ENCODE measurements around the gene TAF9. TPM values are rescaled to one million over a fixed set of nuclear protein-coding genes. Genes with fewer than 3 reads are reported as not detected.
"Not testable (repeated sequence)": the region's sequence is repeated elsewhere in the genome, so short reads cannot be mapped to it uniquely, and the experiment has no call there.

TAF9 gene
- total and polyA plus RNA-seq, 9 donors: 19.7 to 48.2 (median 39.9) TPM

DNA sequence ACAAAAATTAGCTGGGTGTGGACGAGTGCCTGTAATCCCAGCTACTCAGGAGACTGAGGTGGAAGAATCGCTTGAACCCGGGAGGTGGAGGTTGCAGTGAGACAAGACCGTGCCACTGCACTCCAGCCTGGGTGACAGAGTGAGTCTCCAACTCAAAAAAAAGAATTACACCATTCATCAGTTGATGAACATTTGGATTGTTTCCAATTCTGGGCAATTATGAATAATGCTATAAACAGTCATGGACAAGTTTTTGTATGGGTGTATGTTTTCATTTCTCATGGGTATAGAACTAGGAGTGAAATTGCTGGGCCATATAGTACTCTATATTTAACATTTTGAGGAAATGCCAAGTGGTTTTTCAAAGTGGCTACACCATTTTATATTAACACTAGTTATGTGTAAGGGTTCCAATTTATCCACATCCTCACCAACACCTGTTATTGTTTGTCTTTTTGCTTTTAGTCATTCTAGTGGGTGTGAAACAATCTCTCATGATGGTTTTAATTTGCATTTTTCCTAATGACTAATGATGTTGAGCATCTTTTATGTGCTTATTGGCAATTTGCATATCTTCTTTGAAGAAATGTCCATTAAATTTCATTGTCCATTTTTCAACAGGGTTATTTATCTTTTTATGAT, 27.7 kb downstream of the TAF9 start:
- no peaks in the 10 kb centered on the region for H3K9me3 ChIP-seq
- intact Hi-C loops (cut with DNase I): no loop called here
- H3K36me3 ChIP-seq: no peaks in the 10 kb centered on the region
- WGBS, 3 donors: 89 to 96% (median 93%) methylated on average over 4 of the region's 4 CpGs
- H3K4me1 ChIP-seq (ENCODE audit: insufficient read depth): no peaks in the 10 kb centered on the region
- H3K4me3 ChIP-seq: no peak overlapping the region
- TF ChIP-seq POLR2A (IDR thresholded peaks at IDR 0.05): no peak
- TF ChIP-seq EP300 (IDR thresholded peaks at IDR 0.05): no peak
- TF ChIP-seq, protein P1, sequence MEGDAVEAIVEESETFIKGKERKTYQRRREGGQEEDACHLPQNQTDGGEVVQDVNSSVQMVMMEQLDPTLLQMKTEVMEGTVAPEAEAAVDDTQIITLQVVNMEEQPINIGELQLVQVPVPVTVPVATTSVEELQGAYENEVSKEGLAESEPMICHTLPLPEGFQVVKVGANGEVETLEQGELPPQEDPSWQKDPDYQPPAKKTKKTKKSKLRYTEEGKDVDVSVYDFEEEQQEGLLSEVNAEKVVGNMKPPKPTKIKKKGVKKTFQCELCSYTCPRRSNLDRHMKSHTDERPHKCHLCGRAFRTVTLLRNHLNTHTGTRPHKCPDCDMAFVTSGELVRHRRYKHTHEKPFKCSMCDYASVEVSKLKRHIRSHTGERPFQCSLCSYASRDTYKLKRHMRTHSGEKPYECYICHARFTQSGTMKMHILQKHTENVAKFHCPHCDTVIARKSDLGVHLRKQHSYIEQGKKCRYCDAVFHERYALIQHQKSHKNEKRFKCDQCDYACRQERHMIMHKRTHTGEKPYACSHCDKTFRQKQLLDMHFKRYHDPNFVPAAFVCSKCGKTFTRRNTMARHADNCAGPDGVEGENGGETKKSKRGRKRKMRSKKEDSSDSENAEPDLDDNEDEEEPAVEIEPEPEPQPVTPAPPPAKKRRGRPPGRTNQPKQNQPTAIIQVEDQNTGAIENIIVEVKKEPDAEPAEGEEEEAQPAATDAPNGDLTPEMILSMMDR (IDR thresholded peaks at IDR 0.05): no peak
- DNase-seq: no peak
- no peaks in the 10 kb centered on the region for H3K27me3 ChIP-seq
- no peak overlapping the region for H3K27ac ChIP-seq

GRCh38 chr5:69335341-69335935, 33.9 kb downstream of the TAF9 start:
- Histone ChIP-seq H3K36me3 (no peaks in the 10 kb centered on the region), H3K27ac (no peak overlapping the region), H3K4me1 (ENCODE audit: insufficient read depth) (peaks cover 4% of the 10 kb centered on the region), H3K4me3 (no peak overlapping the region), H3K9me3 (no peaks in the 10 kb centered on the region), H3K27me3 (no peaks in the 10 kb centered on the region)
- DNase-seq: no peak
- WGBS, 3 donors: 88 to 92% (median 91%) methylated on average over 7 of the region's 7 CpGs
- no peak for TF ChIP-seq EP300 (IDR thresholded peaks at IDR 0.05)
- TF ChIP-seq, protein P1 (IDR thresholded peaks at IDR 0.05): no peak
- TF ChIP-seq POLR2A (IDR thresholded peaks at IDR 0.05): no peak
- intact Hi-C loops (cut with DNase I): loop anchor here in 1 of 4 donors (10.0 kb wide), 2 partner anchors 171 to 241 kb away; partner anchors contain the start of genes CCNB1 and SLC30A5

DNA sequence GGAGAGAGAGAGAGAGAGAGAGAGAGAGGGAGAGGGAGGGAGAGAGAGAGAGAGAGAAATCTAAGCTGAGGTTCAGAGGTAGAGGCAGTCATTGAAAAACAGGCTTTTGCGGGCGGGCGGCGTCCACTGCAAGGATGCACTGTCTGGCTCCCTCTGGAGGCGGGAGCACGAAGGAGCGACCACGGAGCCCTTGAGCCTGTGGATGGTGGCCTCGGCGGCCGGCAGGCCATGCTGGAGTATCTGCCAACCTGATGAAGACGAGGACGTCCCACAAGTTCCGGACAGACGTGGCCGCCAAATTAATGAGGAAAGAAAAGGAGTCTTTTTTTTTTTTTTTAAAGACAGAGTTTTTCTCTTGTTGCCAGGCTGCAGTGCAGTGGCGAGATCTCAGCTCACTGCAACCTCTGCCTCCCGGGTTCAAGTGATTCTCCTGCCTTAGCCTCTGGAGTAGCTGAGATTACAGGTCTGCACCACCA, 34.5 kb downstream of the TAF9 start:
- no peaks in the 10 kb centered on the region for H3K9me3 ChIP-seq
- no peaks in the 10 kb centered on the region for H3K27me3 ChIP-seq
- no peak overlapping the region for H3K27ac ChIP-seq
- peak; percentile 74 to 87 (median 82) for DNase-seq
- H3K36me3 ChIP-seq: no peaks in the 10 kb centered on the region
- H3K4me3 ChIP-seq: no peak overlapping the region
- intact Hi-C loops (cut with DNase I): loop anchor here in 1 of 4 donors (10.0 kb wide), 2 partner anchors 170 to 240 kb away; partner anchors contain the start of genes CCNB1 and SLC30A5
- 9 to 11% (median 9%) methylated on average over 18 of the region's 18 CpGs for WGBS, 3 donors
- peaks cover 4% of the 10 kb centered on the region for H3K4me1 ChIP-seq (ENCODE audit: insufficient read depth)
- no peak for TF ChIP-seq POLR2A (IDR thresholded peaks at IDR 0.05)
- TF ChIP-seq, protein P1 (IDR thresholded peaks at IDR 0.05): peak; percentile 36 to 50 (median 38)
- TF ChIP-seq EP300 (IDR thresholded peaks at IDR 0.05): no peak

GRCh38 chr5:69333668-69334315, 35.5 kb downstream of the TAF9 start:
- H3K36me3 ChIP-seq; H3K4me3 ChIP-seq; H3K4me1 ChIP-seq (ENCODE audit: insufficient read depth); H3K27me3 ChIP-seq; H3K27ac ChIP-seq; H3K9me3 ChIP-seq: not testable (repeated sequence)
- peak in 3 of 5 donors; percentile 23 to 39 (median 30) for DNase-seq
- 93 to 97% (median 95%) methylated on average over 25 of the region's 25 CpGs for WGBS, 3 donors
- intact Hi-C loops (cut with DNase I): loop anchor here in 1 of 4 donors (10.0 kb wide), 2 partner anchors 169 to 239 kb away; partner anchors contain the start of genes CCNB1 and SLC30A5

All from ovary (tissue), 9 donors.